GM20431 (cell line): ENCODE data around the gene CDO1.

Source experiments
- in situ Hi-C: fragments of 300-500 bp; cut with MseI, MboI; formaldehyde crosslinking; loops from one replicate; pipeline ENCODE4 v1.15.0; 2020; ENCODE audit warnings: low sequenced_read_pairs; ENCODE audit not compliant: unreplicated experiment

CDO1 gene

DNA sequence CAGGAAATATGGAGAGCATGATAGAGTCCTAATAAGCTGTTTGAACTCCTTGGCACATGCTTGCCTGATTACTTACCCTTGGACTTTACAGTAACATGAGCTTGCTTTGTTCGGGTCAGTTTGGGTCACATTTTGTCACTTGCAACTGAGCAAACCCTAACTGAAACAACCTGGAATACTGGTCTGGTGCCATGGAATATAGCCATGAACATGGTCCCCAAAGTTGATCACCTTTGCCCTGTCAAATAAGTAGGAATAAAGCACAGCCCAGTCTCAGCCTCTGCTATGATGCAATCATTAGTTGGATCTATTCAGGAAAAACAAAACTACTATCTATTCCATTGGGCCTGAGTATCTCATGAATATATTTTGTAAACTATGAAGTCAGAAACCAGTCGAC lies 18.2 kb downstream of the CDO1 start:
- in situ Hi-C loops, result no loop called here

DNA sequence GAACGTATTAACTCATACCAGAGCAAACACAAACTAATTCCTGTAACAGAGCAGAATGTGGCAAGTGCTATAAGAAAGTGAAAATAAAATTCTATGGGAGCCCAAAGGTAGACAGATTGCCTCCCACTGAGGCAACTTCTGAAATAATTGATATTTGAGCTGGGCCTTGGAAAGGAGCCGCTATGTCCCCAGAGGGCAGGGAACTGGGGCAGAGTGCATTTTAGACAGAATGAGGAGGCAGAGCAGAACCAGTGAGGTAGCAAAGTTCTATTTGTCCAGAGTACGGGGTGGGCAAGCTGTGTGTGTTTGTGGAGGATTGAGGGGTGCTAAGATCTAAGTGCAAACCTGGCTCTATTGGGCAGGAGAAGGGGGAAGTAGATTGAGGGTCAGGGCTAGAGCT lies 19.8 kb downstream of the CDO1 start:
- in situ Hi-C loops, result no loop called here

GRCh38 chr5:115795700-115796099 lies 20.8 kb downstream of the CDO1 start:
- in situ Hi-C loops, result no loop called here

DNA sequence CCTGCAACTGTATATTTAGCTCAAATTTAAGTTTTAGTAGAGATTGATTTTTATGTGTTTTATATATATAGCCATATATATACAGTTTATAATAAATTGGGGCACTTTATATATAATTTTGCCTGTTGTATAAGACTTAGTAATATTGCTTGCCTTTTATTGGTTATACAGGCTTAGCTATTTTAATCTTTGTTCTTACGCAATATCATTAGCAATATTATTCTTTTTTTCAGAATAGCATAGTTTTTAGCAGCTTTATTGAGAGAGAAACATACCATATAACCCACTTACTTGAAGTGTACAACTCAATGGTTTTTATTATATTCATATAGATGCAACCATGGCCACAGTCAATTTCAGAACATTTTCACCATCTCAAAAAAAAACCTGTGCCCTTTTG lies 28.0 kb downstream of the CDO1 start:
- in situ Hi-C loops, result no loop called here

GRCh38 chr5:115787426-115787825 lies 29.0 kb downstream of the CDO1 start:
- in situ Hi-C loops, result no loop called here

GRCh38 chr5:115785381-115786065 lies 30.9 kb downstream of the CDO1 start:
- in situ Hi-C loops, result no loop called here

DNA sequence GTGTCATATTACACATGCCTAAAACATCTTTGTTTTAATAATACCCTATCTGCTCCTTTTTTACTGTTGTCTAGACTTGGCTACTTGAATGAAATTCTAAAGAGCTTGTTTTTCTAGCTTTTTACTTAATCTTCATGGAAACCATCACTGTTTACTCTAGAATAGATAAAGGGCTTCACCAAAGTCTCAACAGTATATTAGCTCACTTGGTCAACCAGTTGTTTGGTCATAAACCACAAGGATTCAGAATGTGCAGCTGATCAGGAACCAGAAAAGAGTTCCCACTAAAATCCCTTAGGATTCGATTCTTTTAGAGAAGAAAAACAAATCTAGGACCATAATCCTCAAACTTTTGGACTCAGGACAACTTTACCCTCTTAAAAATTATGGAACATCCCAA lies 38.0 kb downstream of the CDO1 start:
- in situ Hi-C loops, result no loop called here

DNA sequence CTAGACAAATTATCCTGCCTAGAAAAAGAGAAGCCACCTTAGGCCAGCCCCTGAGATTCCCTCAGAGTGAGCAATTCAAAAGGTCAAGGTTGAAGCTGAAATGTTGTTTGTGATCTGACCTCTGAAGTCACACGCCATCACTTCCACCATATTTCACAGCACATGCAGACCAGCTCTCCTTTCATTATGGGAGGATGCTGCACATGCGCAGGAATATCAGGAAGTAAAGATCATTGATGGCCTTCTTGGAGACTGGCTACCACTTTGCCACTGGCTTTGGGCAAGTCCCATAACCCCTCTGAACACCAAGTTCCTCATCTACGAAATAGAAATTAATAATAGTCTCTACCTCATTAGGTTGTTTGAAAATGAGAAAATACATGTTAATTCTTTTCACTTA lies 39.5 kb downstream of the CDO1 start:
- in situ Hi-C loops, result no loop called here

- in situ Hi-C loops, result no loop called here
Measured at GRCh38 chr5:115775999-115776398, 40.5 kb downstream of the CDO1 start.

DNA sequence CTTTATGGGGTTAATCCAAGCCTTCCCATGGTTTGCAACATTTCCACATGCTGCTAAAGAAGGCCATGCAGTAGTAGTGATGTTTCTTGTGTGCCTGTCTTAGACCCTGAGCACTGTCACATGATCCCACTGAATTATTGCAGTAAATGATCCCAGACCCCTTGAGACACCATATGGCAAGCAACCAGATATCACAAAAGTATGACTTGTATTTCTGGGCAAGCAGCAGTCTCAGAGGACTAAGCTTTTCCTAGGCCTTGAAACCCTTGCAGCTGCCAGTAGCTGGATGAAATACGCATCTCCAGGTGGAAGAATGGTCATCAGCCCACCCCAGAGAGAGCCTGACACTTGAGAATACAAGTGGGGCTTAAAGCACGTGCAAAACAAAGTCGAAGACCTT lies 41.8 kb downstream of the CDO1 start:
- in situ Hi-C loops, result no loop called here

- in situ Hi-C loops, result no loop called here
Measured at GRCh38 chr5:115772731-115773475, 43.6 kb downstream of the CDO1 start.

DNA sequence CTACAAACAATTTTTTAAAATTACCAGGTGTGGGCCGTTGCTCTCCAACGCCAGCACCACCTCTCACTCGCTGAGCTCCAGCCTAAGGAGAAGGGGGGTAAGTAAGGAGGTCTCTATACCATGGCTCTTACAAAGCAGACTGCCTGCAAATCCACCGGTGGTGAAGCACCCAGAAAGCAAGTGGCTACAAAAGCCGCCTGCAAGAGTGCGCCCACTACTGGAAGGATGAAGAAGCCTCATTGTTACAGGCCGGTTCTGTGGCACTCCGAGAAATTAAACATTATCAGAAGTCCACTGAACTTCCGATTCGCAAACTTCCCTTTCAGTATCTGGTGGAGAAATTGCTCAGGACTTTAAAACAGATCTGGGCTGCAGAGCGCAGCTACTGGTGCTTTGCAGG lies 46.0 kb downstream of the CDO1 start:
- in situ Hi-C loops, result no loop called here

DNA sequence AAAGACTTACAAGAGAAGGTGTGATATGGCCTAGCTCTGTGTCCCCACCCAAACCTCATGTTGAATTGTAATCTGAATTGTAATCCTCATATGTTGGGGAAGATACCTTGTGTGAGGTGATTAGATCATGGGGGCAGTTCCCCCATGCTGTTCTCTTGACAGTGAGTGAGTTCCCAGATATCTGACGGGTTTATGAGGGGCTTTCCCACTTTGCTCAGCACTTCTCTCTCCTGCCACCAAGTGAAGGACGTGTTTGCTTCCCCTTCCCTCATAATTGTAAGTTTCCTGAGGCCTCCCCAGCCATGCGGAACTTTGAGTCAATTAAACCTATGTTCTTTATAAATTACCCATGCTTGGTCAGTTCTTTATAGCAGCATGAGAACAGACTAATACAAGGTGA lies 49.0 kb downstream of the CDO1 start:
- in situ Hi-C loops, result no loop called here

- in situ Hi-C loops, result no loop called here
Measured at GRCh38 chr5:115766608-115767007, 49.9 kb downstream of the CDO1 start.

GRCh38 chr5:115758356-115758755 lies 58.1 kb downstream of the CDO1 start:
- in situ Hi-C loops, result no loop called here

- in situ Hi-C loops, result no loop called here
Measured at GRCh38 chr5:115755675-115756074, 60.8 kb downstream of the CDO1 start.
